Measurements from ENCODE around the gene UNC79. TPM values are rescaled to one million over a fixed set of nuclear protein-coding genes. Genes with fewer than 3 reads are reported as not detected.

The UNC79 gene
- total RNA-seq, 1 experiment from 2014 or later = not detected

DNA sequence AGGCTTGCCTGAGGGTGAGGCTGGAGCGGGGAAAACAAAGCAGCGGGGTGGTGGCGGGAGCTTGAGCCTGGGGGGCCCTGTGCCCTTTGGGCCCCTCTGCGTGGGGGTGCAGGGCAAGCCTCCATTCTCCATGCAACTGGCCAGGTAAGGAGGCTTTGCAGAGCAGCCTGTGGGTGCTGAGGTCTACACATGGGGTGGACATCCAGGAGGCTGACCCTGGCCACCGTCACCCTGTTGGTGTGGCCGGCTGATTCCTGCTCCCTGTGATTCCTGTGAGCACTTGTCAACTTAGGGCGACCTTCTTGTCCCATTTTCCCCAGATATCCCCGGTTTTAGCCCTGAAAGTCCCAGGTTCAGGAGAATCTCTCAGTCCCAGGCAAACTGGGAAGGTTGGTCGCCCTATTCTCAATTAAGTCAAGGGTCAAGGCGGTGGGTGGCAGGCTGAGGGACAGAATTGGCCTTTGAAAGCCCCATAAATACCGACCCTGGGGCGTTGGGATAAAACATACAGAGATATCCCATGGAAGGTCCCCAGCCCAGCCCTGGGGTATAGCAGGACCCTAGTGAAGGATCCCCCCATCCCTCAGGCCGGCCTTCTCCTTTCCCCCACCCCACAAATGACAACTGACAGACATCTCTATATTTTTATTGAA is 287.1 kb downstream of the UNC79 start:
- Mint-ChIP-seq H3K9me3 (ENCODE audit: low read depth, unreplicated experiment) (no peaks in the 10 kb centered on the region), H3K27me3 (ENCODE audit: unreplicated experiment) (peaks cover 87% of the 10 kb centered on the region), H3K4me3 (ENCODE audit: low read depth, unreplicated experiment) (no peak overlapping the region), H3K27ac (ENCODE audit: unreplicated experiment) (no peak overlapping the region), H3K4me1 (ENCODE audit: low read depth, unreplicated experiment) (no peaks in the 10 kb centered on the region), H3K36me3 (ENCODE audit: insufficient read depth, unreplicated experiment) (no peaks in the 10 kb centered on the region)
- BruUV-seq (replicated peaks) = no TSS peak
- intact Hi-C loops (cut with micrococcal nuclease; ENCODE audit: unreplicated experiment) = no loop called here
- TF ChIP-seq, protein P1, sequence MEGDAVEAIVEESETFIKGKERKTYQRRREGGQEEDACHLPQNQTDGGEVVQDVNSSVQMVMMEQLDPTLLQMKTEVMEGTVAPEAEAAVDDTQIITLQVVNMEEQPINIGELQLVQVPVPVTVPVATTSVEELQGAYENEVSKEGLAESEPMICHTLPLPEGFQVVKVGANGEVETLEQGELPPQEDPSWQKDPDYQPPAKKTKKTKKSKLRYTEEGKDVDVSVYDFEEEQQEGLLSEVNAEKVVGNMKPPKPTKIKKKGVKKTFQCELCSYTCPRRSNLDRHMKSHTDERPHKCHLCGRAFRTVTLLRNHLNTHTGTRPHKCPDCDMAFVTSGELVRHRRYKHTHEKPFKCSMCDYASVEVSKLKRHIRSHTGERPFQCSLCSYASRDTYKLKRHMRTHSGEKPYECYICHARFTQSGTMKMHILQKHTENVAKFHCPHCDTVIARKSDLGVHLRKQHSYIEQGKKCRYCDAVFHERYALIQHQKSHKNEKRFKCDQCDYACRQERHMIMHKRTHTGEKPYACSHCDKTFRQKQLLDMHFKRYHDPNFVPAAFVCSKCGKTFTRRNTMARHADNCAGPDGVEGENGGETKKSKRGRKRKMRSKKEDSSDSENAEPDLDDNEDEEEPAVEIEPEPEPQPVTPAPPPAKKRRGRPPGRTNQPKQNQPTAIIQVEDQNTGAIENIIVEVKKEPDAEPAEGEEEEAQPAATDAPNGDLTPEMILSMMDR (IDR thresholded peaks at IDR 0.05; ENCODE audit: unreplicated experiment) = no peak
- CTCF ChIA-PET = no interaction called here
- DNase-seq = no peak

DNA sequence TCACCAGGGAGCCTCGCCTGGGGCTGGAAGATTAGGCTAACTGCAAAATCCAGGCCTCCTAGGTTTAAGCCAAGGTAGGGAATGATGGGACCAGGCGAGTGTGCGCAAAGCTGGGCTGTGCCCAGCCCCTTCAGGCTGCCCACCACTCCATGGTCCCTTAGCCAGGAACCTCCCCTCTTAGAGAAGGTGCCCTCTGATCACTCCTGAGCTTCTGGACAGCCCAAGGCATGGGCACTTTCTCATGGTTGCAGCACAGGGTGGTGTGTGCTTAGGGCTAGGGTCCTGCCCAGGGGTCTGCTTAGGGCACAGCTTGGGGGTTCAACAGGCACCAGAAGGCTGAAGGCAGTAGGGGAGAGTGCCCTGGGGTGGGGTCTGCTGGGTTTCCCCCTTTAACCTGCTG is 288.5 kb downstream of the UNC79 start:
- no peak for DNase-seq
- Mint-ChIP-seq H3K4me1 (ENCODE audit: low read depth, unreplicated experiment) (no peaks in the 10 kb centered on the region), H3K27ac (ENCODE audit: unreplicated experiment) (no peak overlapping the region), H3K27me3 (ENCODE audit: unreplicated experiment) (peaks cover 86% of the 10 kb centered on the region), H3K36me3 (ENCODE audit: insufficient read depth, unreplicated experiment) (no peaks in the 10 kb centered on the region), H3K9me3 (ENCODE audit: low read depth, unreplicated experiment) (no peaks in the 10 kb centered on the region), H3K4me3 (ENCODE audit: low read depth, unreplicated experiment) (no peak overlapping the region)
- intact Hi-C loops (cut with micrococcal nuclease; ENCODE audit: unreplicated experiment) = no loop called here
- CTCF ChIA-PET = no interaction called here
- TF ChIP-seq, protein P1 (IDR thresholded peaks at IDR 0.05; ENCODE audit: unreplicated experiment) = no peak
- no TSS peak for BruUV-seq (replicated peaks)

DNA sequence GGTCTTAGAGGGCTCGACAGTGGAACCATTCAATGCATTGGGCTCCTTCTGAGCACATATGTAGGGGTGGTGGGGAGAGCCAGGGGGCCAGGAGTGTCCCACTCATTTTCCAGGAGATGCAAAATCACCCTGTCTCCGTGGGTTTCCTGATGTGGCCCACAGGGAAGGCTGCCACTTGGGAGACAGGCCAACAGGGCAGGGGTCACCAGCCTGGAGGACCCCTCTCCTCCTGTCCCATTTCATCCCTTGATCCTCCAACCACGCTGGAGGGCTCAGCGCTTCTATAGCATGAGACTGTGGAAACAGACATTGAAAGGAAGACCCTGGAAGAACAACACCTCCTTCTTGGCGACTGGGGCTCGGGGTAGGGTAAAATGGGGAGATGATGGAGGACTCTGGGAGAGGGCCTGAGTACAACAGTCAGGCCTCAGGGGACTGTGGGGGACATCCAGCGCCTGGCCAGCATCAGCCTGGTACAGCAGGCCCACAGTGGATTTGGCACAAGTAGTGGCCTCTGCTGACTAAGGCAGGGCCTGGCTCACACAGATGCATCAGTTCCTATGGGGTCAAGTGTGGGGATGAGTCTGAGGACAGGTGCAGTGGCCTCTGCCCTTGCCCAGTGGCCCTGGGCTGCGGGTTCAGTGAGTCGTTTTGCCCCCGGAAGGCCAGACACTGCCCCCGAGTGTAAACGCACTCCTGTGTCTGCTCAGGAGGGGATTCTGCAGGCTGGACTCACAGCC is 289.5 kb downstream of the UNC79 start:
- H3K4me3 Mint-ChIP-seq (ENCODE audit: low read depth, unreplicated experiment) = no peak overlapping the region
- no peak for DNase-seq
- intact Hi-C loops (cut with micrococcal nuclease; ENCODE audit: unreplicated experiment) = no loop called here
- no peaks in the 10 kb centered on the region for H3K4me1 Mint-ChIP-seq (ENCODE audit: low read depth, unreplicated experiment)
- CTCF ChIA-PET = no interaction called here
- no peaks in the 10 kb centered on the region for H3K36me3 Mint-ChIP-seq (ENCODE audit: insufficient read depth, unreplicated experiment)
- H3K27me3 Mint-ChIP-seq (ENCODE audit: unreplicated experiment) = peaks cover 84% of the 10 kb centered on the region
- TF ChIP-seq, protein P1 (IDR thresholded peaks at IDR 0.05; ENCODE audit: unreplicated experiment) = no peak
- no peak overlapping the region for H3K27ac Mint-ChIP-seq (ENCODE audit: unreplicated experiment)
- H3K9me3 Mint-ChIP-seq (ENCODE audit: low read depth, unreplicated experiment) = no peaks in the 10 kb centered on the region
- BruUV-seq (replicated peaks) = no TSS peak

DNA sequence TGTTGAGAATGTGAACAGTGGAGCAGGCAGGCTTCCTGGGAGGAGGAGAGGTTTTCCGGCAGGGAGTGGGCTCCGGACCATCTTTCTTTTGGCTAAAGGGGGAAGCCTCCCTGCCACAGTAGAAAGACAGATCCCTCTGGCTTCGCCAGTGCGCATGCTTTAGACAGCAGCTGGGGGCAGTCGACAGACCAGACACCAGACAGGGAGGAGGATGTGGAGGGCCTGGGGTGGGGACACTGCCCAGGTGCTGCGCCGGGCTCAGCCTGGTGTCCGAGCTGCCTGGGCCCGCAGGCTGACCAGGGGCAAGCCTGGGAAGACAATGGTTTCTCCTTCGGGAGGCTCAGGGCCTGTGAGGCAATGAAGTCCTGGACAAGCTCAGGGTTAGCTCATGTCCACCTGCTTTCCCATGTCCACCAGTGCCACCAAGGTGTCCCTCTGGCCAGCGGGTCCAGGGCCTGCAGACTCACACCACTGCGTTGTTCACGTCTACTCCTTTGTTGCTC is 290.3 kb downstream of the UNC79 start:
- DNase-seq = no peak
- H3K27ac Mint-ChIP-seq (ENCODE audit: unreplicated experiment) = no peak overlapping the region
- no peaks in the 10 kb centered on the region for H3K36me3 Mint-ChIP-seq (ENCODE audit: insufficient read depth, unreplicated experiment)
- peaks cover 76% of the 10 kb centered on the region for H3K27me3 Mint-ChIP-seq (ENCODE audit: unreplicated experiment)
- no peaks in the 10 kb centered on the region for H3K4me1 Mint-ChIP-seq (ENCODE audit: low read depth, unreplicated experiment)
- no peak overlapping the region for H3K4me3 Mint-ChIP-seq (ENCODE audit: low read depth, unreplicated experiment)
- H3K9me3 Mint-ChIP-seq (ENCODE audit: low read depth, unreplicated experiment) = no peaks in the 10 kb centered on the region
- TF ChIP-seq, protein P1 (IDR thresholded peaks at IDR 0.05; ENCODE audit: unreplicated experiment) = no peak
- CTCF ChIA-PET = no interaction called here
- no TSS peak for BruUV-seq (replicated peaks)
- intact Hi-C loops (cut with micrococcal nuclease; ENCODE audit: unreplicated experiment) = no loop called here
